ENCODE measurements around the gene LIX1. TPM values are rescaled to one million over a fixed set of nuclear protein-coding genes. Genes with fewer than 3 reads are reported as not detected.

LIX1 gene
- total RNA-seq, 1 experiment from 2014 or later = 4.1 TPM

DNA sequence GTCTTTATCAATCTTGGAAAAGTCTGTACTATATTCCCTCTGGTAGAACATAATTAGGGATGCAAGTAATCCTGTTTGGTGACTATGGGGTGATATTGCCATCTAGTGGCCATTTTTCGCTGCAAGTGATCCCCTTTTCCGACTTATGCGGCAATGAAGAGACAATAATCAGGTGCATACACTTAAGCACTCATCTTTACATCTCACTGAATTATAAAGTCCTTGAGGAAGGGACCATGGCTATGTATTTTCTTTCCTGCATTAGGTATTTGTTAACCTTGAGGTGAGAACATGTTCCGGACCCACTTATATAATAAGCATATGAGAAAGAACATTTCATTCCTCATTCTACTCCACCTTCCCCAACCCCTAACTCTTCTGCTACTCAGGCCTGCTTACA, 19.6 kb upstream of the LIX1 start:
- Mint-ChIP-seq H3K27me3 (ENCODE audit: insufficient read depth, unreplicated experiment) (no peaks in the 10 kb centered on the region), H3K4me3 (ENCODE audit: unreplicated experiment) (no peak overlapping the region), H3K36me3 (ENCODE audit: insufficient read depth, unreplicated experiment) (peaks cover 27% of the 10 kb centered on the region), H3K4me1 (ENCODE audit: low read depth, unreplicated experiment) (peaks cover 5% of the 10 kb centered on the region), H3K27ac (ENCODE audit: unreplicated experiment) (no peak overlapping the region), H3K9me3 (ENCODE audit: unreplicated experiment) (peaks cover 21% of the 10 kb centered on the region)
- ChIA-PET POLR2A (no interaction called here), CTCF (interaction anchor here (0.7 to 1.3 kb wide), 3 partner anchors 165 to 410 kb away, joined by 3 to 5 read pairs (median 3); no protein-coding TSS in a partner anchor)
- H3K27me3 ChIP-seq (replicated peaks; ENCODE audit: control insufficient read depth, insufficient read depth, low read length) = no peaks in the 10 kb centered on the region
- H3K4me1 ChIP-seq = peaks cover 14% of the 10 kb centered on the region
- peak; percentile 70 to 78 for DNase-seq
- no peak overlapping the region for H3K4me3 ChIP-seq (ENCODE audit: low read depth, low read length)
- BruUV-seq (replicated peaks) = no TSS peak
- peaks cover 14% of the 10 kb centered on the region for H3K9me3 ChIP-seq
- 0 out of 2 replicates have a peak, but pooled peaks cover 2% of the 10 kb centered on the region for H3K36me3 ChIP-seq (ENCODE audit: control insufficient read depth, insufficient read depth, low read length)
- intact Hi-C loops (cut with micrococcal nuclease; ENCODE audit: unreplicated experiment) = loop anchor here (1.0 to 5.0 kb wide), 6 partner anchors 100 to 548 kb away; no protein-coding TSS in a partner anchor
- TF ChIP-seq, protein P1, sequence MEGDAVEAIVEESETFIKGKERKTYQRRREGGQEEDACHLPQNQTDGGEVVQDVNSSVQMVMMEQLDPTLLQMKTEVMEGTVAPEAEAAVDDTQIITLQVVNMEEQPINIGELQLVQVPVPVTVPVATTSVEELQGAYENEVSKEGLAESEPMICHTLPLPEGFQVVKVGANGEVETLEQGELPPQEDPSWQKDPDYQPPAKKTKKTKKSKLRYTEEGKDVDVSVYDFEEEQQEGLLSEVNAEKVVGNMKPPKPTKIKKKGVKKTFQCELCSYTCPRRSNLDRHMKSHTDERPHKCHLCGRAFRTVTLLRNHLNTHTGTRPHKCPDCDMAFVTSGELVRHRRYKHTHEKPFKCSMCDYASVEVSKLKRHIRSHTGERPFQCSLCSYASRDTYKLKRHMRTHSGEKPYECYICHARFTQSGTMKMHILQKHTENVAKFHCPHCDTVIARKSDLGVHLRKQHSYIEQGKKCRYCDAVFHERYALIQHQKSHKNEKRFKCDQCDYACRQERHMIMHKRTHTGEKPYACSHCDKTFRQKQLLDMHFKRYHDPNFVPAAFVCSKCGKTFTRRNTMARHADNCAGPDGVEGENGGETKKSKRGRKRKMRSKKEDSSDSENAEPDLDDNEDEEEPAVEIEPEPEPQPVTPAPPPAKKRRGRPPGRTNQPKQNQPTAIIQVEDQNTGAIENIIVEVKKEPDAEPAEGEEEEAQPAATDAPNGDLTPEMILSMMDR (IDR thresholded peaks at IDR 0.05; ENCODE audit: insufficient read depth in 1 of 2, low read depth in 1 of 2, low read length in 1 of 2, severe bottlenecking in 1 of 2, unreplicated experiment in 1 of 2) = peak; percentile 85 to 89

DNA sequence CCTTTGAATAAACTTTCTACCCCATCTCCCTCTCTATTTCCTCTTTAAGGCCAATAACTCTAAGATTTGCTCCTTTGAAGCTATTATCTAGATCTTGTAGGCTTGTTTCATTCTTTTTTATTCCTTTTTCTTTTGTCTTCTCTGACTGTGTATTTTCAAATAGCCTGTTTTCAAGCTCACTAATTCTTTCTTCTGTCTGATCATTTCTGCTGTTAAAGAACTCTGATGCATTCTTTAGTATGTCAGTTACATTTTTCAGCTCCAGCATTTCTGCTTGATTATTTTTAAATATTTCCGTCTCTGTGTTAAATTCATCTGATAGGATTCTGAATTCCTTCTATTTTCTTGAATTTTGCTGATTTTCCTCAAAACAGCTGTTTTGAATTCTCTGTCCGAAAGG, 15.3 kb upstream of the LIX1 start:
- peaks cover 16% of the 10 kb centered on the region for H3K9me3 ChIP-seq
- no peak overlapping the region for H3K4me3 ChIP-seq (ENCODE audit: low read depth, low read length)
- intact Hi-C loops (cut with micrococcal nuclease; ENCODE audit: unreplicated experiment) = no loop called here
- peaks cover 9% of the 10 kb centered on the region for H3K36me3 Mint-ChIP-seq (ENCODE audit: insufficient read depth, unreplicated experiment)
- no peak overlapping the region for H3K27ac Mint-ChIP-seq (ENCODE audit: unreplicated experiment)
- TF ChIP-seq, protein P1 (IDR thresholded peaks at IDR 0.05; ENCODE audit: insufficient read depth in 1 of 2, low read depth in 1 of 2, low read length in 1 of 2, severe bottlenecking in 1 of 2, unreplicated experiment in 1 of 2) = no peak
- POLR2A ChIA-PET = no interaction called here
- no peaks in the 10 kb centered on the region for H3K4me1 Mint-ChIP-seq (ENCODE audit: low read depth, unreplicated experiment)
- H3K36me3 ChIP-seq (ENCODE audit: control insufficient read depth, insufficient read depth, low read length) = 0 out of 2 replicates have a peak, but pooled peaks cover 2% of the 10 kb centered on the region
- no TSS peak for BruUV-seq (replicated peaks)
- peaks cover 42% of the 10 kb centered on the region for H3K9me3 Mint-ChIP-seq (ENCODE audit: unreplicated experiment)
- no peak for DNase-seq
- no peaks in the 10 kb centered on the region for H3K4me1 ChIP-seq
- H3K4me3 Mint-ChIP-seq (ENCODE audit: unreplicated experiment) = no peak overlapping the region
- CTCF ChIA-PET = no interaction called here
- H3K27me3 Mint-ChIP-seq (ENCODE audit: insufficient read depth, unreplicated experiment) = no peaks in the 10 kb centered on the region
- no peaks in the 10 kb centered on the region for H3K27me3 ChIP-seq (replicated peaks; ENCODE audit: control insufficient read depth, insufficient read depth, low read length)

DNA sequence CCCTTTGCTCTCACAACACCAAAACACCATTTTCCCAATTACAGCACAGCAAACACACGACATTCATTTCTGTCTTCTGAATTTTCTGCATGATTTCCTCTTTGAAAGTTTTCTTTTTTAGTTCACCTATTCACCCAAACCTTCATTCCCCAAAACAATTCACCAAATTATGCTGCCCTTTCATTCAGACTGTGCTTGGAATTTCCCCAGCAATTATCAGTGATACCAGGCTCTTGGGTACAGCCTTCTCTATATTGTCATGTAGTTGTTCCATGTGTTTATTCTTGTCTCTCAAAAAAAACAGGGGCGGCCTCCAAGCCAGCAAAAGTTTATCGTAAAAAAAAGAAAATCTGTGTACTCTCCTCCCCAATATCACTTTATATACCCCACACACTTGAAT, 9.0 kb upstream of the LIX1 start:
- Mint-ChIP-seq H3K4me3 (ENCODE audit: unreplicated experiment) (no peak overlapping the region), H3K27ac (ENCODE audit: unreplicated experiment) (no peak overlapping the region), H3K9me3 (ENCODE audit: unreplicated experiment) (peaks cover 14% of the 10 kb centered on the region), H3K27me3 (ENCODE audit: insufficient read depth, unreplicated experiment) (no peaks in the 10 kb centered on the region), H3K36me3 (ENCODE audit: insufficient read depth, unreplicated experiment) (no peaks in the 10 kb centered on the region), H3K4me1 (ENCODE audit: low read depth, unreplicated experiment) (no peaks in the 10 kb centered on the region)
- Histone ChIP-seq H3K4me3 (ENCODE audit: low read depth, low read length) (no peak overlapping the region), H3K9me3 (no peaks in the 10 kb centered on the region; the same call in 1 of the 2 replicates), H3K27me3 (replicated peaks; ENCODE audit: control insufficient read depth, insufficient read depth, low read length) (no peaks in the 10 kb centered on the region), H3K36me3 (ENCODE audit: control insufficient read depth, insufficient read depth, low read length) (no peaks in the 10 kb centered on the region), H3K4me1 (no peaks in the 10 kb centered on the region)
- no TSS peak for BruUV-seq (replicated peaks)
- intact Hi-C loops (cut with micrococcal nuclease; ENCODE audit: unreplicated experiment) = no loop called here
- TF ChIP-seq, protein P1 (IDR thresholded peaks at IDR 0.05; ENCODE audit: insufficient read depth in 1 of 2, low read depth in 1 of 2, low read length in 1 of 2, severe bottlenecking in 1 of 2, unreplicated experiment in 1 of 2) = no peak
- CTCF ChIA-PET = interaction anchor here (1.0 kb wide), 1 partner anchor 9 kb away, joined by 4 read pairs; the partner anchor contains the start of gene LIX1
- POLR2A ChIA-PET = no interaction called here
- no peak for DNase-seq

All from Caco-2 (cell line).